Measurements from ENCODE around the gene OSMR. TPM values are rescaled to one million over a fixed set of nuclear protein-coding genes. Genes with fewer than 3 reads are reported as not detected.

OSMR gene
- total RNA-seq, 1 donor from 2014 or later, result 10.9 TPM

DNA sequence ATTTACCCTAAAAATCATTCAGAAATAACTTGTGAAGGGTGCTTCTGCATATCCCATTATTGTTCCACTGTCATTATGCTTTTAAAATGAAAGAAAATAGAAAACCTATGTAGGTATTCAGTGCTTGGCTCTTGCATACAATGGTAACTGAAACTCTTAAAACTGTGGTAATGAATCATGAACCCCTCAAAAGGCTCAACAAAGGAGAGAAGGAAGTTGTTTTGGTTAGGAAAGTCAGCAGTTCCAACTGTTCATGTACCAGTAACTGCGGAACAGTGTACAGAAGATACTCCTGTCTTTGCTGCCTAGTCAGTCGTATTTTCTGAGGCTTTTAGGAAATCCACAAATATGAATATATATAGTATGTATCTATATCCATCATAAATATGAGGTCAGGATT, 96.1 kb downstream of the OSMR start:
- no peak for ATAC-seq (ENCODE audit: poor library complexity)
- no peak for DNase-seq
- intact Hi-C loops (cut with DNase I), result no loop called here

DNA sequence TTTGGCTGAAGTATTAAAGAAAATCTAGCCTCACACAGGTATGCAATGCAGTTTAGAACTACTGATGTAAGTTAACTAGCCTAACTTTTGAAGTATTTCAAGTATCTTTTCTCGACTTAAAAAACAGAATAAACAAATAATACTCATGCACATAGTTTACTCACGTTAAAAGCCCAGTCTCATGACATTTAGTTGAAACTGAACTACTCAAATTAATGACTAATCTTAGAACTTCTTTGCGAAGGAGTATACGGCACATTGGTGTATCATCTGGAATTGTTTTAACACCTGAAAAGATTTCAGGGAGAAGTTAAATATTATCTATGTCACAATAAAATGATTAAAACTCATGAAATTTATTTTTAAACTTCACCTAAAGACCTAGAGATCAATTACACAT, 98.5 kb downstream of the OSMR start:
- ATAC-seq (ENCODE audit: poor library complexity), result no peak
- intact Hi-C loops (cut with DNase I), result no loop called here
- DNase-seq, result no peak

DNA sequence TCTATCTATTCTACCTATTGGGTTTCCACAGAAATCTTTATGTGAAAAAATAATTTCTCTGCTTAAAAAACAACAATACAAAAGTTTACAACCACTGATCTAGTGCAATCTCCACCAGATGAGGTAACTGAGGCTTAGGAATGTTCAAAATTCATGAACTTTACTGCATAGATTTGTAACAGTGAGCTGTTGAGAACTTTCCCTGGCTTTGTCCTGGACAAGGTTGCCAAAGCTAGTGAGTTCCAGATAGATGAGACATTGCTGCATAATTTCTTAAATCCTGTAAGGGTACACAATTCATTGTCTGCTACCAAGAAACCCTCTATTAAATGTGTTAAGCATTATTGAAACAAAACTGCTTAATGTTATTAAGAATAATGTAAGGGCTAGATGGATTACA, 102.7 kb downstream of the OSMR start:
- ATAC-seq (ENCODE audit: poor library complexity) (no peak), DNase-seq (no peak)
- intact Hi-C loops (cut with DNase I), result no loop called here

DNA sequence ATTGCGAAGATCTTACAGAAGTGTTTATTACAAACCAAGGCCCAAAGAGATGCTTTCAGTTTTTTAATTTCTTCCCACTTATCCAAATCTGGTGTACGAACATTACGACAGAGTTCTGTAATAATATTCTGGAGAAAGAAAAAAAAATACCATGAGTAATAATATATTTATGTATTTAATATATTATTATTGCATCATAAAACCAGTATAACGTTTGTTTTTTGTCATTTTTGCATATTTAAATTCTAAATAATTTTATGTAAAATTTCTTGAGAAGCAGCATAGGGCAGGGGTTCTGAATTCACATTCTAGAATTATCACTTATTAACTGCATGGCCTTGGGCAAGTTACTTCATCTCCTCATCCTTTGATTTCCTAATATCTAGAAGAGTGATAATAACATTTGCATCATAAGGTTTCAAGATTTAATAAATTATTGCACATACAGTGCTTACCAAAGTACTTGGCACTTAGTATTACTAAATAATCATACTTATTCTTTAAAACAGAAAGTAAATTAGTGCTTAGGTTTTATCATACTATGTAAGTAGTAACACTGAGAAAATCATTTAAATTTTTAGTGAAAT, 107.7 kb downstream of the OSMR start:
- DNase-seq (no peak), ATAC-seq (ENCODE audit: poor library complexity) (no peak)
- intact Hi-C loops (cut with DNase I), result no loop called here

DNA sequence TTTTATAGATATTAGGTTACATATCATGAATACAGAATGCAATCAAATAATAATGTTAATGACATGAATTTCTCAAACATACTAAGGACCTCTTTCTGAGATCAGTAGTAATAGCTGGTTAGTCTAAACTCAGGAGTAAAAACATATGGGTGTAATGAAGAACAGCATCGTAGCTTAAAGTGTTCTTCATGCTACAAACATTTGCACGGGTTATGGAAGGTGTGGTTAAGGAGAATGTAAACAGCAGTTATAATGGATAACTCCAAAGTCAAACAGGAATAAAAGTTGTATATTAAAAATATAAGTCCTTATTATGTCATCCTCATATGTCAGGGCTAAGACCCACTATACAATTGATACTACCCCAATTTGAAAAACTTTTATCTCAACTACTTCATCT, 115.9 kb downstream of the OSMR start:
- DNase-seq (no peak), ATAC-seq (ENCODE audit: poor library complexity) (no peak)
- intact Hi-C loops (cut with DNase I), result no loop called here

DNA sequence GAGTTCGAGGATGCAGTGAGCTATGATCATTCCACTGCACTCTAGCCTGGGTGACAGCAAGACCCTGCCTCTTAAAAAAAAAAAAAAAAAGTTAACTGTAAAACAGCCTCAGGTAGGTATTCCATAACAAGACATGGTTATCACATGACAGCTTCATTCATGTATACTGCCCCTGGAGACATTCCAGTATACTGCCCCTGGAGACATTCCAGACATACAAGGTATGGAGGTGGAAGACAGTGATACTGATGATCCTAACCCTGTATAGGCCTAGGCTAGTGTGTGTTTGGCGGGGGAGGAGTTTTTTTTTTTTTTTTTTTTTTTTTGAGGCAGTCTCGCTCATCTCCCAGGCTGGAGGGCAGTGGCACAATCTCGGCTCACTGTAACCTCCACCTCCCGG, 122.9 kb downstream of the OSMR start:
- ATAC-seq (ENCODE audit: poor library complexity), result no peak
- no peak for DNase-seq
- intact Hi-C loops (cut with DNase I), result no loop called here

DNA sequence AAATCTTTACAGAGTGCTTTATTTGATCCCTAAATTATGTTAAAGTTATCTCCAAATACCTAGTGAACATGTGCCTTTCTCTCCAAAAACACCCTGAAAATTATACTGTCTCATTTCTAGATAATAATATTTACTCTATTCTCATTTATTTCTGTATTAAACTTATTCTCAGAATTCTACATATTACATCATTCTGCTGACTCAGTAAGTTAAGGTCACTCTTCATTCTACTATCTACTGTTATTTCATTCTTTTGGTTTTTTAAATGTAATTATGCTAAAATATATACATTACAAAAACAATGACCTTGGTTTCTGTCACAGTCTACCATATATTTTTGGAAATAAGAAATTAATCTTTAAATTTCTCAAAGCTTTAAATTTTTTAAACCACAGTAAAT, 132.2 kb downstream of the OSMR start:
- intact Hi-C loops (cut with DNase I), result no loop called here
- ATAC-seq (ENCODE audit: poor library complexity), result no peak
- DNase-seq, result no peak

DNA sequence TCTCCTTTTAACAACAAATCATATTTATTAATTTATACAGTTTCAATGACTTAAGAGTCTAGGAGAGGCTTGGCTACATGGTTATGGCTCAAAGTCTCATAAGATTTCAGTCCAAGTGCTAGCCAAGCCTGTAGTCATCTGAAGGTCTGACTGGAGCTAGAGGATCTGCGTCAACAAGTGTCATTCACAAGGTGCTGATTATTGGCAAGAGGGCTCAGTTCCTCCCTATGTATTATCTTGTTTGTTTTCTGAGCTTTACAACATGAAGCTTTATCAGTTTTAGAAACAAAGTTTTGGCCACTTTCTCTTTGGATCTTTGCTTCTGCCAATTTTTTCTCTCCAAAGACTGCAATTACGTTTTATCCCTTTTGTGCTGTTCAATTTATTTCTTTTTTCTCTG, 133.7 kb downstream of the OSMR start:
- DNase-seq (no peak), ATAC-seq (ENCODE audit: poor library complexity) (no peak)
- intact Hi-C loops (cut with DNase I), result no loop called here

Other genes with a start within 250 kb of the OSMR start
- gene RICTOR, start 228.4 kb downstream of the OSMR start, total RNA-seq, result 25.6 TPM